Transverse colon (tissue), 4 donors: ENCODE measurements around the gene KRT74. TPM values are rescaled to one million over a fixed set of nuclear protein-coding genes. Genes with fewer than 3 reads are reported as not detected.

Source experiments
- DNase-seq: peaks from one replicate; pipeline ENCODE4 v3.0.0-alpha.2; 2019
- H3K27ac ChIP-seq, 4 donors: fragments of 200-600 bp; sonication (generic); 2 replicates each; pipeline ENCODE4 v1.5.1; 2016 to 2018; ENCODE audit warnings: inconsistent platforms in 4 of 4
- H3K27me3 ChIP-seq: fragments of 200-600 bp; sonication (generic); 2 replicates; pipeline ENCODE4 v1.5.1; 2017; ENCODE audit warnings: inconsistent platforms
- H3K36me3 ChIP-seq, 4 donors: fragments of 200-600 bp; sonication (generic); 2 replicates each; pipeline ENCODE4 v1.5.1; 2017 to 2019; ENCODE audit warnings: inconsistent platforms in 4 of 4
- H3K4me1 ChIP-seq, 4 donors: fragments of 200-600 bp; sonication (generic); 2 replicates each; pipeline ENCODE4 v1.5.1; 2017 to 2020; ENCODE audit warnings: inconsistent platforms in 4 of 4
- H3K4me3 ChIP-seq, 4 donors: fragments of 200-600 bp; sonication (generic); 1 replicate in 1 of 4; 2 replicates in 3 of 4; pipeline versions ENCODE4 v1.5.1 to v1.6.1; 2017 to 2019; ENCODE audit warnings: inconsistent platforms in 4 of 4
- H3K9me3 ChIP-seq, 2 donors: fragments of 200-600 bp; sonication (generic); 2 replicates each; pipeline ENCODE4 v1.5.1; 2017 to 2019; ENCODE audit warnings: inconsistent platforms in 2 of 2
- EP300 ChIP-seq: sonication (generic); formaldehyde crosslinking; IDR thresholded peaks from one replicate; pipeline ENCODE4 v1.6.1; 2017; ENCODE audit warnings: antibody characterized with exemption, low read depth
- POLR2A ChIP-seq: fragments of 450-650 bp; IDR thresholded peaks from one replicate; pipeline ENCODE4 v1.6.1; 2016; ENCODE audit warnings: antibody characterized with exemption, mild to moderate bottlenecking, moderate library complexity
- POLR2AphosphoS5 ChIP-seq, 3 donors: sonication (generic); formaldehyde crosslinking; IDR thresholded peaks; one replicate each; pipeline ENCODE4 v1.6.1; 2016; ENCODE audit warnings: antibody characterized with exemption in 3 of 3
- WGBS, 2 donors: methylation state at CpG; one replicate each; pipeline ENCODE4 v1.1.5; 2018; ENCODE audit warnings: low coverage in 1 of 2; 5-methylcytosine and 5-hydroxymethylcytosine counted together
- in situ Hi-C, 4 donors: fragments of 200-750 bp; cut with MboI; loops; one replicate each; pipeline versions ENCODE4 v1.15.0 to v1.15.1; 2017; ENCODE audit warnings: low sequenced_read_pairs in 3 of 4, low pct_ligation_motif_present in 1 of 4, low pct_unique_long_range_greater_than_20kb in 1 of 4
- intact Hi-C: fragments of 100-400 bp; cut with DNase I; formaldehyde crosslinking; loops from one replicate; pipeline ENCODE4 v1.15.1; 2023; ENCODE audit warnings: low total_unique reads
- total RNA-seq, 4 donors: library from RNA; depleted of rRNA; stranded (reverse); fragments of >200 nt; gene quantifications; one replicate each; pipeline ENCODE4 v1.1.0, GENCODE V29; 2016
- TF ChIP-seq, protein P1 (sequence below), 5 experiments: fragments of 200-600 bp in 3 of 5; fragments of 450-650 bp in 2 of 5; sonication (generic) in 3 of 5; IDR thresholded peaks; 1 replicate in 2 of 5; 2 replicates in 3 of 5; pipeline ENCODE4 v1.5.1; 2016 to 2017; ENCODE audit warnings: antibody characterized with exemption in 5 of 5, inconsistent platforms in 3 of 5, mild to moderate bottlenecking in 2 of 5, moderate library complexity in 1 of 5

Gene KRT74
- total RNA-seq, 4 donors from 2014 or later, result not detected

DNA sequence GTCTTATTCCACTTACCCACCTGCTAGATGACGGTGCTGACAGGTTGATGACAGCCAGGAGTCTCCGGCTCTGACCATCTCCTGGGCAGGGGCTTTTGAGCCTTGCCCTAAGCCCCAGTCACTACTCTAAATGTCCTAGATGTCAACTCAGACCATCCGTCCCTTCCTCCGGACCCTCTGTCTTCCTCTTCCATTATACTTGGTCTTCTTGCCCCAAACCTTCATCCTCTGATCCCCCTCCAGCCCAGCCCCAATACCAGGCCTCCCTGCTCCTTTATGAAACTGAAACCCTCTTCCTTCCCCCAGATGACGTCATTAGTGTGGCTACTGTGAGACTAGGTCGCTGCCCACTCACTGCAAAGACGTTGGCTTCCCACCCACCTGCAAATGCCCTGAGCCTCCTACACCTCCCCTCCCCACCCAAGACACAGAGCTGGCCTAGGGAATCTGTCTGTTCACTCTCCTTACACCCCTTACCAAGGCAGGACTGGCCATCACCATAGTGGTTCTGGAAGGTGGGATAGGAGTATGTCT, 30.8 kb downstream of the KRT74 start:
- WGBS, 2 donors, result 83 to 100% methylated on average over 1 to 7 of the region's 7 CpGs
- Histone ChIP-seq H3K4me1 (peaks cover 0 to 3% (median 0%) of the 10 kb centered on the region in 4 donors), H3K4me3 (no peak overlapping the region), H3K27me3 (no peaks in the 10 kb centered on the region), H3K36me3 (no peaks in the 10 kb centered on the region), H3K9me3 (no peaks in the 10 kb centered on the region), H3K27ac (no peak overlapping the region)
- no peak for DNase-seq
- intact Hi-C loops (no loop called here), in situ Hi-C loops (no loop called here)
- no peak for TF ChIP-seq EP300
- no peak for TF ChIP-seq POLR2A
- TF ChIP-seq POLR2AphosphoS5 (IDR thresholded peaks at IDR 0.05), result no peak
- TF ChIP-seq, protein P1, sequence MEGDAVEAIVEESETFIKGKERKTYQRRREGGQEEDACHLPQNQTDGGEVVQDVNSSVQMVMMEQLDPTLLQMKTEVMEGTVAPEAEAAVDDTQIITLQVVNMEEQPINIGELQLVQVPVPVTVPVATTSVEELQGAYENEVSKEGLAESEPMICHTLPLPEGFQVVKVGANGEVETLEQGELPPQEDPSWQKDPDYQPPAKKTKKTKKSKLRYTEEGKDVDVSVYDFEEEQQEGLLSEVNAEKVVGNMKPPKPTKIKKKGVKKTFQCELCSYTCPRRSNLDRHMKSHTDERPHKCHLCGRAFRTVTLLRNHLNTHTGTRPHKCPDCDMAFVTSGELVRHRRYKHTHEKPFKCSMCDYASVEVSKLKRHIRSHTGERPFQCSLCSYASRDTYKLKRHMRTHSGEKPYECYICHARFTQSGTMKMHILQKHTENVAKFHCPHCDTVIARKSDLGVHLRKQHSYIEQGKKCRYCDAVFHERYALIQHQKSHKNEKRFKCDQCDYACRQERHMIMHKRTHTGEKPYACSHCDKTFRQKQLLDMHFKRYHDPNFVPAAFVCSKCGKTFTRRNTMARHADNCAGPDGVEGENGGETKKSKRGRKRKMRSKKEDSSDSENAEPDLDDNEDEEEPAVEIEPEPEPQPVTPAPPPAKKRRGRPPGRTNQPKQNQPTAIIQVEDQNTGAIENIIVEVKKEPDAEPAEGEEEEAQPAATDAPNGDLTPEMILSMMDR (IDR thresholded peaks at IDR 0.05), result no peak

DNA sequence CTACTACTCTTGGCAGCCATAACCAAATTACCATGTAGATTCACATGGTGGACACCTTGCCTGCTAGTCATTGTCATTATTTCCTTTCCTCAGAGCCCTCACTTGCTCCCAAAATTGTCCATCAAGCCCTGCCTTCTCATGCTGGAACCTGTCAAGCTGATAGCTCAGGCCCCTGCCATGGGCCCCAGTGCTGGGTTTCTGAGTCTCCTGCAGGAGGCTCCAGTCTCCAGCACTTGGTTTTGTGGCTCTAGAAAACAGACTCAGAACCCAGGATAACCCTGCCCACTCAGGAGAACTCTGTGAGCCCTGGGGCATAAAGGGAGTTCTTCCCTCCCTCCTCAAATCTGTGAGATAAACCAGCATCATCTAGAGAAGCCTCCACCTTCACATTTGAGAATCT, 31.5 kb downstream of the KRT74 start:
- in situ Hi-C loops, result no loop called here
- intact Hi-C loops, result no loop called here
- no peaks in the 10 kb centered on the region for H3K9me3 ChIP-seq
- DNase-seq, result no peak
- H3K4me1 ChIP-seq, result peaks cover 0 to 3% (median 0%) of the 10 kb centered on the region in 4 donors
- H3K4me3 ChIP-seq, result no peak overlapping the region
- H3K36me3 ChIP-seq, result no peaks in the 10 kb centered on the region
- TF ChIP-seq, protein P1 (IDR thresholded peaks at IDR 0.05), result no peak
- H3K27me3 ChIP-seq, result no peaks in the 10 kb centered on the region
- H3K27ac ChIP-seq, result no peak overlapping the region

DNA sequence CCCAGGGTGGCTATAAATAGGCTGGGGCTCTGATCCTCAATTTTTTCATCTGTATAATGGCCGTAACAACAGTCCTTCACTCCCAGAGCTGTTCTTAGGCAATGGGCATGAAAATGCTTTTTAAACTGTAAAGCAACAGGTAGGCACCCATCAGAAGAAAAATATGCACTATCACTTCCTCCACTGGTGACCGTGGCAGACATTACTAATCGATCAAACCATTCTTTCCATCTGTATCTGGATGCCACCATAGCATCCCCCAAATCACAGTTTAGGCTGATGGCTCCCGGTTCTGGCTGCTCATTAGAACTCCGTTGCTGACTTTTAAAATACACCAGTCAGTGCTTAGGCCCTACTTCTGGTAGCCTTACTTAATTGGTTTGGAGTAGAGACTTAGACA, 31.9 kb downstream of the KRT74 start:
- WGBS, 2 donors, result 92 to 100% methylated on average over 1 to 5 of the region's 5 CpGs
- Histone ChIP-seq H3K9me3 (no peaks in the 10 kb centered on the region), H3K27me3 (no peaks in the 10 kb centered on the region), H3K4me1 (peaks cover 0 to 3% (median 0%) of the 10 kb centered on the region in 4 donors), H3K36me3 (no peaks in the 10 kb centered on the region), H3K4me3 (no peak overlapping the region), H3K27ac (no peak overlapping the region)
- in situ Hi-C loops (no loop called here), intact Hi-C loops (no loop called here)
- TF ChIP-seq EP300 (no peak), POLR2AphosphoS5 (IDR thresholded peaks at IDR 0.05) (no peak), POLR2A (no peak)
- TF ChIP-seq, protein P1 (IDR thresholded peaks at IDR 0.05), result no peak
- no peak for DNase-seq

DNA sequence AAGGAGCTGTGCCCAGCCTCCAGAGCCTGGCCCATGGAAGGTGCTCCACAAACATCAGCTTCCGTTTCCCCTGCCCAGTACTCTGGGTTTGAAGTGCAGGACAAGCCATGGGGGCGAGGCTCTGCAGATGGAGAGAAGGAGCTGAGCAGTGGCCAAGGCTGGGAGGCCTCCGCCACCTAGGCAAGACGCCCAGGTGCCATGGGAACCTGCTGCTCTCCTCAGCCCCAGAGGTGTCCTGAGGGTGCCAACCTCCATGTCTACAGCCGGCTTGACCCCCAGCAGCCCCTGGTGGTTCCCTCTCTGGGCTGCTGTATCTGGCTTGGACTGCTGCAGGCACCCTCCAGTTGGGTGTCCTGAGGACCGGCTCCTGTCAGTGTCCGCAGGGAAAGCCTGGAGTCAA, 33.1 kb downstream of the KRT74 start:
- Histone ChIP-seq H3K27ac (no peak overlapping the region), H3K9me3 (no peaks in the 10 kb centered on the region), H3K36me3 (no peaks in the 10 kb centered on the region), H3K27me3 (no peaks in the 10 kb centered on the region), H3K4me3 (no peak overlapping the region), H3K4me1 (peaks cover 0 to 3% (median 0%) of the 10 kb centered on the region in 4 donors)
- in situ Hi-C loops (no loop called here), intact Hi-C loops (no loop called here)
- TF ChIP-seq, protein P1 (IDR thresholded peaks at IDR 0.05), result no peak
- no peak for TF ChIP-seq EP300
- no peak for TF ChIP-seq POLR2AphosphoS5 (IDR thresholded peaks at IDR 0.05)
- no peak for TF ChIP-seq POLR2A
- DNase-seq, result no peak
- WGBS, 2 donors, result 84 to 100% methylated on average over 1 to 7 of the region's 7 CpGs
